Nephron (organoid): ENCODE results near the gene MGAT4A.

ENCODE experiments used
- H3K27ac Mint-ChIP-seq, 3 experiments: 2 replicates each; pipeline ENCODE4 v1.8.0; 2020; ENCODE audit warnings: mixed read lengths in 3 of 3, mild to moderate bottlenecking in 2 of 3, moderate library complexity in 1 of 3
- H3K27me3 Mint-ChIP-seq: 2 replicates; pipeline ENCODE4 v1.8.0; 2021; ENCODE audit warnings: low read depth, mild to moderate bottlenecking, moderate library complexity, mixed read lengths
- H3K36me3 Mint-ChIP-seq: 2 replicates; pipeline ENCODE4 v1.8.0; 2020; ENCODE audit warnings: low read depth, mixed read lengths
- H3K4me1 Mint-ChIP-seq: 2 replicates; pipeline ENCODE4 v1.8.0; 2020; ENCODE audit warnings: mixed read lengths
- H3K4me3 Mint-ChIP-seq, 3 experiments: 2 replicates each; pipeline ENCODE4 v1.8.0; 2020; ENCODE audit warnings: mild to moderate bottlenecking in 3 of 3, mixed read lengths in 3 of 3, moderate library complexity in 2 of 3
- H3K9me3 Mint-ChIP-seq: 2 replicates; pipeline ENCODE4 v1.8.0; 2020; ENCODE audit warnings: mixed read lengths
- TF ChIP-seq, protein P1 (sequence below), 3 experiments: fragments of 200-600 bp; sonication (generic); IDR thresholded peaks; one replicate each; pipeline ENCODE4 v1.5.0; 2021; ENCODE audit warnings: antibody characterized with exemption in 3 of 3; ENCODE audit not compliant: unreplicated experiment in 3 of 3

The MGAT4A gene

DNA sequence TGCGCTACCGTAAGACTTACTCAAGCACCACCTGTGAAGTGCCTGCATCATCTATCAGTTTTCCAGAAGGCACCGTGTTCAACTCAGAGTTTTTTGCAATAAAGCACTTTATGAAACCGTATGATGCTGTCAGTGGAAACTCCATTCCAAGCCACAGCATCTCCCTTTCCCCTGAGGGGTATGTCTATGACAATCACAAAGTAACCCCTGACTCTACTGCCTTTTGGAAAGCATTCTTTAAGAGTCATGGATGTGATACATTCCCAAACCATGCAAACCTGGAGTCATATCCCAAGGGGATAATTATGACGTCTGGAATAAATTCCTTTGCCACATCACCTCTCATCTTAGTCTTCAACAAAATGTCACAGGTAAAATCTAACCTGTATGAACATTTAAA, 83.3 kb downstream of the MGAT4A start:
- TF ChIP-seq, protein P1, sequence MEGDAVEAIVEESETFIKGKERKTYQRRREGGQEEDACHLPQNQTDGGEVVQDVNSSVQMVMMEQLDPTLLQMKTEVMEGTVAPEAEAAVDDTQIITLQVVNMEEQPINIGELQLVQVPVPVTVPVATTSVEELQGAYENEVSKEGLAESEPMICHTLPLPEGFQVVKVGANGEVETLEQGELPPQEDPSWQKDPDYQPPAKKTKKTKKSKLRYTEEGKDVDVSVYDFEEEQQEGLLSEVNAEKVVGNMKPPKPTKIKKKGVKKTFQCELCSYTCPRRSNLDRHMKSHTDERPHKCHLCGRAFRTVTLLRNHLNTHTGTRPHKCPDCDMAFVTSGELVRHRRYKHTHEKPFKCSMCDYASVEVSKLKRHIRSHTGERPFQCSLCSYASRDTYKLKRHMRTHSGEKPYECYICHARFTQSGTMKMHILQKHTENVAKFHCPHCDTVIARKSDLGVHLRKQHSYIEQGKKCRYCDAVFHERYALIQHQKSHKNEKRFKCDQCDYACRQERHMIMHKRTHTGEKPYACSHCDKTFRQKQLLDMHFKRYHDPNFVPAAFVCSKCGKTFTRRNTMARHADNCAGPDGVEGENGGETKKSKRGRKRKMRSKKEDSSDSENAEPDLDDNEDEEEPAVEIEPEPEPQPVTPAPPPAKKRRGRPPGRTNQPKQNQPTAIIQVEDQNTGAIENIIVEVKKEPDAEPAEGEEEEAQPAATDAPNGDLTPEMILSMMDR (IDR thresholded peaks at IDR 0.05; ENCODE audit: unreplicated experiment in 3 of 3): no peak
- Mint-ChIP-seq H3K4me1 (no peaks in the 10 kb centered on the region), H3K4me3 (no peak overlapping the region), H3K9me3 (no peaks in the 10 kb centered on the region), H3K27me3 (no peaks in the 10 kb centered on the region), H3K36me3 (peaks cover 9% of the 10 kb centered on the region), H3K27ac (no peak overlapping the region)

- H3K27ac Mint-ChIP-seq: no peak overlapping the region
- H3K27me3 Mint-ChIP-seq: no peaks in the 10 kb centered on the region
- H3K9me3 Mint-ChIP-seq: no peaks in the 10 kb centered on the region
Measured at GRCh38 chr2:98643496-98644100, 87.3 kb downstream of the MGAT4A start.

GRCh38 chr2:98637401-98638147, 93.4 kb downstream of the MGAT4A start:
- H3K27me3 Mint-ChIP-seq: no peaks in the 10 kb centered on the region
- peaks cover 8% of the 10 kb centered on the region for H3K36me3 Mint-ChIP-seq
- H3K27ac Mint-ChIP-seq: no peak overlapping the region
- peaks cover 12% of the 10 kb centered on the region for H3K4me1 Mint-ChIP-seq
- TF ChIP-seq, protein P1 (IDR thresholded peaks at IDR 0.05; ENCODE audit: unreplicated experiment in 3 of 3): no peak
- no peaks in the 10 kb centered on the region for H3K9me3 Mint-ChIP-seq
- H3K4me3 Mint-ChIP-seq: no peak overlapping the region

More at GRCh38 chr2:98643496-98644100, 87.3 kb downstream of the MGAT4A start:
- Mint-ChIP-seq H3K4me1 (no peaks in the 10 kb centered on the region), H3K4me3 (no peak overlapping the region), H3K36me3 (peaks cover 13% of the 10 kb centered on the region)
- TF ChIP-seq, protein P1 (IDR thresholded peaks at IDR 0.05; ENCODE audit: unreplicated experiment in 3 of 3): no peak

GRCh38 chr2:98634406-98635092, 96.4 kb downstream of the MGAT4A start:
- Mint-ChIP-seq H3K4me3 (no peak overlapping the region), H3K9me3 (no peaks in the 10 kb centered on the region), H3K4me1 (peaks cover 12% of the 10 kb centered on the region), H3K27ac (peak overlapping the region in 2 of 3 experiments; percentile 41 to 48), H3K27me3 (no peaks in the 10 kb centered on the region), H3K36me3 (peaks cover 4% of the 10 kb centered on the region)
- TF ChIP-seq, protein P1 (IDR thresholded peaks at IDR 0.05; ENCODE audit: unreplicated experiment in 3 of 3): peak in 1 of 3 experiments; percentile 24

DNA sequence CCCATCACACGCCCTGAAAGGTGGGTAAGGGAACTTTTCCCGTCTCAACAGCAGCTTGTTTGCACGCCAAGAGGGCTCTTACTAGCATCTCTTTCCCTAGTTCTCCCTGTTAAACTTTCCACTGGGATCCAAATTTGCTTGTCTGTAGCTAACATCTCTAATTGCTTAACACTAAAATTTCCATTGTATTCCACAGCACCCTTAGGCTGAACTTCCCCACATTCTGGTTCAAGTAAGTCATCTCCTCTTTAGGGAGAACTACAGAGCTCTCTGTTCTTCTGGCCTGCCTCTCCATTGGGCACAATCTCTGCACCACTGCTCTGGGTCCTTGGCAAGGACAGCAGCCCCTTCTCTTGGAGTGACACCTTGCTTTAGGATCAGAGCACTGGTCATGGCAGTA, 98.6 kb downstream of the MGAT4A start:
- no peaks in the 10 kb centered on the region for H3K27me3 Mint-ChIP-seq
- no peak overlapping the region for H3K27ac Mint-ChIP-seq
- H3K36me3 Mint-ChIP-seq: peaks cover 4% of the 10 kb centered on the region
- H3K4me1 Mint-ChIP-seq: peaks cover 12% of the 10 kb centered on the region
- TF ChIP-seq, protein P1 (IDR thresholded peaks at IDR 0.05; ENCODE audit: unreplicated experiment in 3 of 3): no peak
- H3K9me3 Mint-ChIP-seq: no peaks in the 10 kb centered on the region
- no peak overlapping the region for H3K4me3 Mint-ChIP-seq
